PC-9 (cell line): ENCODE measurements around the gene SPESP1.

Source experiments
- CTCF ChIP-seq: fragments of 200-600 bp; sonication (generic); conservative IDR thresholded peaks from 2 replicates; pipeline ENCODE4 v1.6.1; 2017; ENCODE audit warnings: mixed run types, antibody characterized with exemption, mild to moderate bottlenecking, moderate library complexity
- EZH2 ChIP-seq: fragments of 200-600 bp; sonication (generic); IDR thresholded peaks from 2 replicates; pipeline ENCODE4 v1.8.0; 2017; ENCODE audit warnings: antibody characterized with exemption, low read depth

GRCh38 chr15:68930268-68931022 lies at the start of gene SPESP1:
- TF ChIP-seq CTCF: no peak
- no peak for TF ChIP-seq EZH2
